GM13977 (cell line): ENCODE data around the gene PCDH15.

Source experiments
- DNase-seq: peaks from one replicate; pipeline ENCODE4 v3.0.0; 2012; ENCODE audit warnings: low spot score
- CTCF ChIP-seq: IDR thresholded peaks from 2 replicates; pipeline ENCODE4 v1.5.1; 2012; ENCODE audit warnings: mild to moderate bottlenecking, control low read depth; ENCODE audit not compliant: insufficient read depth; ENCODE audit errors: extremely low read depth, missing control alignments
- in situ Hi-C: fragments of 300-500 bp; cut with MboI; formaldehyde crosslinking; loops from one replicate; pipeline ENCODE4 v1.12.0; 2022; ENCODE audit warnings: low sequenced_read_pairs, low pct_unique_long_range_greater_than_20kb, mixed read lengths, inconsistent platforms; ENCODE audit not compliant: unreplicated experiment

The PCDH15 gene

GRCh38 chr10:54607983-54608382, 193.0 kb downstream of the PCDH15 start:
- no peak for TF ChIP-seq CTCF
- DNase-seq = no peak
- in situ Hi-C loops = no loop called here

- in situ Hi-C loops = no loop called here
- DNase-seq = no peak
- TF ChIP-seq CTCF = no peak
These were observed 206.7 kb downstream of the PCDH15 start for GRCh38 chr10:54594289-54594688.

- TF ChIP-seq CTCF = no peak
- no peak for DNase-seq
- in situ Hi-C loops = no loop called here
These were observed 213.1 kb downstream of the PCDH15 start for GRCh38 chr10:54587971-54588370.

- no peak for DNase-seq
- in situ Hi-C loops = no loop called here
- TF ChIP-seq CTCF = no peak
These were observed 215.5 kb downstream of the PCDH15 start for GRCh38 chr10:54585572-54585971.

- TF ChIP-seq CTCF = no peak
- in situ Hi-C loops = no loop called here
- DNase-seq = no peak
These were observed 223.3 kb downstream of the PCDH15 start for GRCh38 chr10:54577682-54578081.

- TF ChIP-seq CTCF = no peak
- no peak for DNase-seq
- in situ Hi-C loops = no loop called here
These were observed 224.5 kb downstream of the PCDH15 start for GRCh38 chr10:54576541-54576940.

- in situ Hi-C loops = no loop called here
- no peak for TF ChIP-seq CTCF
- DNase-seq = no peak
These were observed 241.5 kb downstream of the PCDH15 start for GRCh38 chr10:54559498-54559897.
